GM12801 (cell line): ENCODE data around the gene IGF1R.

Experiments
- TF ChIP-seq, protein P1 (sequence below): IDR thresholded peaks from one replicate; pipeline ENCODE4 v1.5.1; 2011; ENCODE audit warnings: control low read depth; ENCODE audit not compliant: insufficient read length; ENCODE audit errors: extremely low read depth

The IGF1R gene

DNA sequence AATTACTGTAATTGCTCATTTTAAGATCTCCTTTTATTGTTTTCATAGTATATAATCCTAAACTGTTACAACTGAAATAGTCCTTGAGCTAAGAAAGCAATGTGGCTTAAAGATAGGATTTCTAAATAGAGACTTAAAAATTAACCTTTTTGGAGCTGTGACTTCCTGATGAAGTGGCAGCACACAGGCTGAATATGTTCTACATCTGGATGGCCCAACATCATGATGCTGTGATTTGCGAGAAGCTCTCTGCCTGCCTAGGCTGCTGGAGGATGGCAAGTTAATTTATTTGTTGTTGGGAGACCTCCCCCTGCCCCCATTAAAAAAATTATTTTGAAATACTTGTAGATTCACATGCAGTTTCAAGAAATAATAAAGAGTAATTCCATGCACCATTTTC is 134.5 kb downstream of the IGF1R start:
- TF ChIP-seq, protein P1, sequence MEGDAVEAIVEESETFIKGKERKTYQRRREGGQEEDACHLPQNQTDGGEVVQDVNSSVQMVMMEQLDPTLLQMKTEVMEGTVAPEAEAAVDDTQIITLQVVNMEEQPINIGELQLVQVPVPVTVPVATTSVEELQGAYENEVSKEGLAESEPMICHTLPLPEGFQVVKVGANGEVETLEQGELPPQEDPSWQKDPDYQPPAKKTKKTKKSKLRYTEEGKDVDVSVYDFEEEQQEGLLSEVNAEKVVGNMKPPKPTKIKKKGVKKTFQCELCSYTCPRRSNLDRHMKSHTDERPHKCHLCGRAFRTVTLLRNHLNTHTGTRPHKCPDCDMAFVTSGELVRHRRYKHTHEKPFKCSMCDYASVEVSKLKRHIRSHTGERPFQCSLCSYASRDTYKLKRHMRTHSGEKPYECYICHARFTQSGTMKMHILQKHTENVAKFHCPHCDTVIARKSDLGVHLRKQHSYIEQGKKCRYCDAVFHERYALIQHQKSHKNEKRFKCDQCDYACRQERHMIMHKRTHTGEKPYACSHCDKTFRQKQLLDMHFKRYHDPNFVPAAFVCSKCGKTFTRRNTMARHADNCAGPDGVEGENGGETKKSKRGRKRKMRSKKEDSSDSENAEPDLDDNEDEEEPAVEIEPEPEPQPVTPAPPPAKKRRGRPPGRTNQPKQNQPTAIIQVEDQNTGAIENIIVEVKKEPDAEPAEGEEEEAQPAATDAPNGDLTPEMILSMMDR, result no peak

DNA sequence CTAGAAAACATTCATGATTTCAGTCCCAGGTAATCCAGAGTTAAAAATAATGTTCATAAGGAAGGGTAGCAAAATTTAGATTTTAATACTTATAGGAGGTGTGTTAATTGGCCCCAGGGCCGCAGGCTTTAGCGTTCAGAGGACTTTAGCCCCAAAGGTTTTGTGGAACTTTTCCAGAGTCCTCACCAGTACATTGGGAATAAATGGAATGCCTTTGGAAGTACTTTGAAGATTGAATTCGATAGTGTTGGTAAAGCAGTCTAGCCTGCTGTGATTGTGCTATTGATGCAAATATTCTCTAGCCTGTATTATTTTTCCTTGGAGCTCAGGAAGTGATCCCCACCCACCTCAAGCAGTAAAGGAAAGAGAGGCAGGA is 137.1 kb downstream of the IGF1R start:
- TF ChIP-seq, protein P1, result no peak

DNA sequence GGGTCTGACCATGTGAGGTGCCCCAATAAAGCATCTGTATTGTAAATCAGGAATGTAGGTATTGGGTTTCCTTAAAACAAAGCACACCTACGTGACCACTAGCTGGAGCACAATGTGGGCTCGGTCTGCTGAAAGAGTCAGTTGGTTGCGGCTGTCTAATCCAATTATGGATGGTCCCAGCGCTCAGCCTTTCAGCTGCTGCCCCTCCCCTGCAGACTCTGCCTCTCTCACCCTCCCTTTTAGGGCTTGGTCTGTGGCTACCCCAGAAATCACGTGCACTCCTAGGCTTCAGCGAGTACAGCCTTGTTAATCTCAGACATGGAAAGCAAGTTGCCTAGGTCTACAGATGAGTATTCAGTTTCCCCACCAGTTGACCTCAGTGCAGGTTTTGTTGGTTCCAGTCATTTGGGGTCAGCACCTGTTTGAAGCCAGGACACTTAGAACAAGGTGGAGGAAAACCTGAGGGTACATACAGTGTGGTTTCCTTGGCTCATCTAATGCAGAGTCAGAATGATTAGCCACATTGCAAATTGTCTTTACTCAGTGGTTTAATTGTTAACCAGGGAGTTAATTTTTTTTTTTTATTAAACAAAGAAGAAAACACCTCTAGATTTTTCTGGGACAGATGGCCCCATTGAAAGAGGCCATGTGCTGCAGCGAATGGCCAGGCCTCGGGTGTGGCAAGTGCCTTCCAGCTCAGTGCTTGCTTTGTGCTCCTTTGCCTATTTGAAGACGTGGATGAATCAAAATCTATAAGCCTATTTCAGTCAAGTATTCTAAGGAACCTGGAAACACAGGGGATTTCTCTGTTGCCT is 137.7 kb downstream of the IGF1R start:
- TF ChIP-seq, protein P1, result no peak

DNA sequence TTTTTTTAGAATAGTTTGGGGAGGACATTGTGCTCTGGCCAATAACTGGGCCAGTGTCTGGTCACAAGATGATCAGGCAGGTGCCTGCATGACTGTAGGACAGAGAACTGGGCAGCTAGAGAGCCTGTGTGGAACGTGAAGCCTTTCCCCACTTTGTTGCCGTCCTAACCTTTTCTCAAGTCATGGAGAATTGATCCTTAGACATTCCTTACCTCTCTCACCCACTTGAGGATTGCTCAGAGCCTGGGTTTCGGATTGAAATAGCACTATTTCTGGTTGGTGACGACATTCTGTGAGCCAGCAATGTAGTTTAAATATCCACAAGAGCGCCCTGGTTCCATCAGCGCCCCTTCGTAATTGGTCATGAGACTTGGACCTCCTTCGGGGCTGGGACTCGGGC is 138.4 kb downstream of the IGF1R start:
- TF ChIP-seq, protein P1, result no peak

DNA sequence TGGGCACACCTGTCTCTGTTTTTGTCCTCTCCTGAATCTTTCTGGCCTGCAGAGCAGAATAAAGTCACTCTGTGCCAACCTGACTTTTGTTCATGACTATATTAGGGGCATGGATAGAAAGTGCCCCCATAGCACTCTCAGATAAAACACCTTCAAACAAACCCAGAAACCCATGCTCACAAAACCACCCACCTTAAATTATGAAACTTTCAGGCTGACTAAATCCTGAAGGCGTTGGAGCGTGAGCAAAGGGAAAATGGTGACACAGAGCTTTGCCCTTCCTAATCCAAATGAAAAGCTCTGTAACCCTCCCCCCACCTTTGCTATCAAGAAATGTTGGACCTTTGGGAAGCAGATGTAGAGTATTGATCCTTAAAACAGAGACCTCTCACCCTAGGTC is 138.9 kb downstream of the IGF1R start:
- TF ChIP-seq, protein P1, result no peak

DNA sequence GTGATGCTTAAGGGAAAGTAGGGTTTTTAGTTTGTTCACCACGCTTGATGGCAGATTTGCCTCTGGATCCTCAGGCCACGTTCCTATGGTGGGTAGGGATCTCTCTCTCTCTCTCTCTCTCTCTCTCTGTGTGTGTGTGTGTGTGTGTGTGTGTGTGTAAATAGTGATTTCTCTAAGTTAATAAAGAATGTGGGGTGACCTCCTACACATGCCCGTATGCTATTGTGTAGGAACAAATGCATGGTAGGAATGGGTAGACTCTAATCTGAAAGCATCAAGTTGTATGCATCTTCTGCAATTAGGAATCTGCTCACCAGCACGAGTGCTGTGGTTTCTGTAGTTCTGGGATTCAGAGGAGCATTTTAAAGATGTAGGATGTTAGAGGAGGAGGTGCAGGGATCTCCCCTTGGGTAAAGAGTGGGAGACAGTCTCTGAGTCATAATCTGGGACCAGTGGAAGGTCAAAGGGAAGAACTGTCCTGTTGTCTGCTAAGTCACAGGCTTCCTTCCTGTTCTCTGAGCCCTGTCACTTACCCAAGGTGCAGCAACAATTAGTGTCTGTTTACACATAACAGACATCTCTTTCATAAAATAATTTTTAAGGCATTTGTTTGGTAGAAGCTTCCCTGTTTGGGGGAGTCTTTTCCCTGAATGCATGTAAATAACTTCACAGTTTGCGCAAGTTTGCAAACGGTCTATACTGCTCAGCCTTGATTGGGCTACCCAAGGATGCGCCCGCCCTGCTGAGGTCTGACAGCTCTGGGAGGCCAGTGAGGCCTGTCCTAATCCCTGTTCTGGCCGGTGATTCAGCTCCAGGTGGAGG is 139.8 kb downstream of the IGF1R start:
- TF ChIP-seq, protein P1, result no peak

DNA sequence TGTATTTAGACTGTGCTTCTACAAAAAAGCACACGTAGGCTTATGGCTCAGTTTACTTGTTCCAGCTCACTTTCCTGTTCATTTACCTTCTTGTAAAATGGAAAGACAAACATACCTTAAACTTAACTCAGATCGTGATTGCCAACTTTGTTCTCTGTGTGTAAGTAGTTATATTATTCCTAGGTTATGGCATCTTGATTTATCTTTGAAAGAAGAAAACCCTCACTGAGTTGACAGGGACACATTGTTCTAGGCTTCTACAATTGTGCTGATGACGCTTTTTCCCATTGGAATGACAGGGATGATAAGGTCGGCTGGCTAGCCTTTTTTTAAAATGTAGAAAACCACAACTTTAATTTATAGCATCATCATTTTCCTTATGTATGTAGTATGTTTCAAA is 140.7 kb downstream of the IGF1R start:
- TF ChIP-seq, protein P1, result no peak
